IPS-15b (cell line): ENCODE results near the gene ZSWIM7.

Experiments
- H3K27me3 ChIP-seq: one replicate; pipeline ENCODE4 v1.6.1; 2013; ENCODE audit warnings: low read length; ENCODE audit not compliant: control insufficient read depth, insufficient read depth
- H3K36me3 ChIP-seq: one replicate; pipeline ENCODE4 v1.6.1; 2013; ENCODE audit warnings: low read length; ENCODE audit not compliant: control insufficient read depth, insufficient read depth
- H3K4me1 ChIP-seq: one replicate; pipeline ENCODE4 v1.6.1; 2013; ENCODE audit warnings: mild to moderate bottlenecking, low read length; ENCODE audit not compliant: control insufficient read depth, insufficient read depth
- H3K4me3 ChIP-seq: one replicate; pipeline ENCODE4 v1.5.1; 2013; ENCODE audit warnings: low read depth, low read length
- H3K9ac ChIP-seq: one replicate; pipeline ENCODE4 v1.6.1; 2013; ENCODE audit warnings: low read depth, mild to moderate bottlenecking, low read length
- H3K9me3 ChIP-seq: one replicate; pipeline ENCODE4 v1.6.1; 2013; ENCODE audit warnings: mild to moderate bottlenecking, low read length; ENCODE audit not compliant: control insufficient read depth, insufficient read depth

ZSWIM7 gene

DNA sequence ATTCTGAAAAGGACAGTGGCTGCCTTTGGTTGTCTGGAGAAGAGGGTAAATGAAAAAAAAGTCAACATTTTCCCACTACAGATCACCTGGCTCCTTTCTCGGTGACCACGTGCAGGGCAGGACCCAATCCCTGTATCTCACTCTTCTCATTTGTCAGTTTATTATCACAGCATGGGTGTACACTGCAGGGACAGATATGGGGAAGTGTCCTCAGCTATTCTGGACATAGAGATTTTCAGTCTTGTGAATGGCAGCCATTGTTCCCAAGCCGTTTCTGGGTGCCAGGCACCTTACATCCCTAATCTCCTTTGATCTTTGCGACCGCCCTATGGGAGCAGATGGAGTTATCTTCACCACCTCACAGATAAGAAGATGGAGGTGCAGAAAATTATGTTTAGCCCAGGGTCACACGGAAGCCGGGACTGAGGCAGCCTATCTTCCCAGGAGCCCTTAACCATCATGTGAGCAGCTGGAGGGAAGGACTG, 47.4 kb downstream of the ZSWIM7 start:
- H3K36me3 ChIP-seq: no peaks in the 10 kb centered on the region
- H3K9ac ChIP-seq: no peak overlapping the region
- no peaks in the 10 kb centered on the region for H3K9me3 ChIP-seq
- peaks cover 3% of the 10 kb centered on the region for H3K4me1 ChIP-seq
- no peak overlapping the region for H3K4me3 ChIP-seq
- peaks cover 3% of the 10 kb centered on the region for H3K27me3 ChIP-seq

DNA sequence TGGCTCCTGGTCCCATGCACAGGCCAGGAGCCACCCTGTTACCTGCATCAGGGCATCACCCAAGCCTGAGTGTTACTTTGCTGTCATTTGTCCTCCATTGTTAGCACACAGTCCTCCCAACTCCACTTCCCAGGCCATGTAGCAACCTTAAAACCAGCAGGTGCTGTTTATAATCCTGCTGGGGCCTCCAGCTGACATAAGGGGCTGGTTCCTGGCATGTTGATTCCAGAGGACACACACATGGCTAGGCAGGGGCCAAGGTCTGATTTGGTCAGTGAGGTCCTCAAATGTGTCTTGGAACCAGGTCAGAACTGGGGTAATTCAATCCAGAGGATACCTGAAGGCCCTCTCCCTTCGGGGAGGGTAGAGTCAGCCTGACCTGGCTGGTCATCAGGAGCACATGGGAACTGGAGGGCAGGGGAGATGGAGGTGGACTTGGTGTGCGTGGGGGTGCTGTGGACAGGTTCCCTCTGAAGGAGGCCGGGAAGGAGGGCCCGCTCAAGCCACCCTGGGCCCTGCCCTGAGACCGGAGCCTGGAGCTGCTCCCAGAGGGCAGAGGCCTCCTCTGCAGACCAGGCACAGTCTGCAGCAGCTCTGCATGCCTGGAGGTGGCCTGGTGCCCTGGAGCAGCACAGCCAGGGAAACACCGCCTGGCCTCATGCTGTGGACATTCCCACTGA, 48.0 kb downstream of the ZSWIM7 start:
- no peak overlapping the region for H3K4me3 ChIP-seq
- H3K9ac ChIP-seq: no peak overlapping the region
- no peaks in the 10 kb centered on the region for H3K9me3 ChIP-seq
- H3K27me3 ChIP-seq: peaks cover 8% of the 10 kb centered on the region
- H3K36me3 ChIP-seq: no peaks in the 10 kb centered on the region
- peaks cover 3% of the 10 kb centered on the region for H3K4me1 ChIP-seq

DNA sequence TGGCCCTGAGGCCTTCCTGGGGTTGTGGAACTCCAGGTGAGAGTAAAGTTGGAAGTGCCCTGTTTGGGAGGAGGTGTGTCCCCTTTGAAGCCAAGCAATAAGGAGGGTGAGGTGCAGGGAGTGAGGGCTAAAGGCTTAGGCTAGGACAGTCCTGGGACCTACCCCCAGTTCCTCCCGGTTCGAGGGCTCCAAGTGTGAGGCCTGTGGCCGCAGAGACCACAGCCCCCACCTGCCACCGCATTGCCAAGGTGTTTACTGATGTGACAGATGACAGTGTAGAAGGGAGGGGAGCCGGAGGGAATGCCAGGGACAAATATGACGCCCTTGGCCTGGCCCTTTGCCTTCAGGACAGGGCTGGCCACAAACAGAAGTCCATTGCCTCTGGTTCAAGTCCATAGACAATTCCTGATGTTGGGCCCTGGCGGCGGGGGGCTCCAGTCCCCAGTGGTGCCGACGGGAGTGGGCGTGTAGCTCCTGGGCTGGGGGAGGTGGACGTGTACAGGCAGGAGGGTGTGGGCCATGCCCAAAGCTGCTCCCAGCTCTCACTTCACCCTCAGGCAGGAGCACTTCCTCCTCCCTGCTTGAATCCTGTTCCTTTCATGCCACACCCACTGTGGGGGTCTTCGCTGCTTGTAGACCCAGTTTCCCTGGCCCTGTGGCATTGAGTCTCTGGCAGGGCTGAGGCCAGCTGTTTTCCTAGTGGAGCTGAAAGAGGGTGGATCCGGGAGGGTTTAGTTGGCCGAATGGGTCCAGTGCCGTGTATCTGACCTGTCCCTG, 51.3 kb downstream of the ZSWIM7 start:
- peaks cover 33% of the 10 kb centered on the region for H3K27me3 ChIP-seq
- peaks cover 7% of the 10 kb centered on the region for H3K4me1 ChIP-seq
- no peaks in the 10 kb centered on the region for H3K9me3 ChIP-seq
- H3K36me3 ChIP-seq: no peaks in the 10 kb centered on the region
- no peak overlapping the region for H3K9ac ChIP-seq
- no peak overlapping the region for H3K4me3 ChIP-seq

DNA sequence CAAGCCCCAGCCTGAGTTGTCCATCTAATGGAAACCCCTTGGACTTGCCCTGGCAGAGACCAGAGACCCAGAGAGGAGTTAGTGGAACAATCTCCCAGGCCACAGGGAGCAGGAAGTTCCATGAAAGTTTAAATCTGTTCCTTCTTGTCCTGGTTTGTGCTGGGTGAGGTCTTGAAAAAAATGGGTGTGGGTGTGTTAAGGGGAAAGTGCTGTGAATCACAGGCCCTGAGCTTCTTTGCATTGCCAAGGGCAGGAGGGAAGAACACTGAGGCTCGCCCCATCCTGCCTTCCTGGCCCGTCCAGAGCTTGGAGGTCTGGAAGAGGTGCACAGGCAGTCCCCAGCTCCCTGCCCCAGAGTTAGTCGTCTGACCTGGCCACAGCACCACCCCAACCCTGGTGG, 52.2 kb downstream of the ZSWIM7 start:
- H3K4me3 ChIP-seq: no peak overlapping the region

DNA sequence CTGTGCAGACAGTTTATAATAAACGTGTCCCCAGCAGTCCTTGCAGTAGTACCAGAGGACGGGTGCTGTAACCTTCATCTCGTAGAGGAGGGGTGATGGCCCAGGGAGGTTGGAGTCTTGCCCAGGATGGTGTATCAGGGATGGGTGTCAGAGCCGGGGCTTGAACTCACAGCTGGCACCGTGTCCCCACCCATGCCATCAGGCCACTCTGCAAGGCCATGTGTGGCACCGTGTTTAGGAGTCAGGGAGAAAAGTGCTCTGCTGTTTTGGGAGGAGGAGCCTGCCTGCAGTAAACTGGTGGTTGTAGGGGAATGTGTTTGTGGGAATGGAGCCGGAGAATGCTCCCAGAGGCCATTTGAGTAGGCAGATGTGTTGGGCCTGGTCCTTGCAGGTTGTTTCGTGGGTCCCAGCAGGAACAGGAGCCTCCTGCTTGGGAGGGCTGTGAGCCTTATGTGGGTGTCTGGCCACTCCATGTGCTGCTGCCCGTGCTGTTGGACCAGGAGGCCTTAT, 52.8 kb downstream of the ZSWIM7 start:
- H3K9ac ChIP-seq: no peak overlapping the region
- no peak overlapping the region for H3K4me3 ChIP-seq
- peaks cover 40% of the 10 kb centered on the region for H3K27me3 ChIP-seq
- peaks cover 7% of the 10 kb centered on the region for H3K4me1 ChIP-seq
- no peaks in the 10 kb centered on the region for H3K9me3 ChIP-seq
- no peaks in the 10 kb centered on the region for H3K36me3 ChIP-seq

More for the DNA sequence above, 52.2 kb downstream of the ZSWIM7 start:
- Histone ChIP-seq H3K27me3 (peaks cover 40% of the 10 kb centered on the region), H3K36me3 (no peaks in the 10 kb centered on the region), H3K9me3 (no peaks in the 10 kb centered on the region), H3K9ac (no peak overlapping the region), H3K4me1 (peaks cover 7% of the 10 kb centered on the region)

DNA sequence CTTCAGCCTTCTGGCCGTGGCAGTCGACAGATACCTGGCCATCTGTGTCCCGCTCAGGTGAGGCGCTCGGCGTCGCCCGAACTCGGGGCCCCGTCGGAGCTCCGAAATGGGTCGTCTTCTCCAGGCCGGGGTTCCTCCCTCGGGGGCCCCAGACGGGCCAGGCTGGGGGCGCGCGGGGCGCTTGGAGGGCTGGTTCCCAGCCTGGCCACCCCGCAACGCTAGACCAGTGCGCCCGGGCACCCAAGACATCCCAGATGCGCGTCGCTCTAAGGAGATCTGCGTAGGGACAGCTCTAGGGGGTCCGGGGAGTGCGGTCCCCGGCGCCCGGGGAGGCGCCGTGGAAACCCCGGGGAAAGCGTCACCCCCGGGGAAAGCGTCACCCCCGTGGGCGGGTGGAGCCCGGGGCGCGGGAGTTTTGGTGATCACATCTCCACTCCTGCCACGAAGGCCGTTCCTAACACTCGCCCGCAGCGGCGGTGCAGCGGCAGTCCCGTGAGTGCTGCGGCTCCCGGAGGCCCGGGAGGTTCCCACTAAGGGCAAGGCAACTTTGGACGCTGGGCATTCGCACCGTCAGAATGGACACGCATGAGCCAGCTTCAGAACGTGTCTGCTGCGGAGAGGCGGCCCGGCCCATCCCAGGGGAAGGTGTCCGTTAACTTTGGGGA, 53.8 kb downstream of the ZSWIM7 start:
- Histone ChIP-seq H3K4me1 (peaks cover 7% of the 10 kb centered on the region), H3K36me3 (no peaks in the 10 kb centered on the region), H3K27me3 (peaks cover 40% of the 10 kb centered on the region), H3K4me3 (peak overlapping the region; percentile 76), H3K9me3 (no peaks in the 10 kb centered on the region), H3K9ac (peak overlapping the region; percentile 60)

DNA sequence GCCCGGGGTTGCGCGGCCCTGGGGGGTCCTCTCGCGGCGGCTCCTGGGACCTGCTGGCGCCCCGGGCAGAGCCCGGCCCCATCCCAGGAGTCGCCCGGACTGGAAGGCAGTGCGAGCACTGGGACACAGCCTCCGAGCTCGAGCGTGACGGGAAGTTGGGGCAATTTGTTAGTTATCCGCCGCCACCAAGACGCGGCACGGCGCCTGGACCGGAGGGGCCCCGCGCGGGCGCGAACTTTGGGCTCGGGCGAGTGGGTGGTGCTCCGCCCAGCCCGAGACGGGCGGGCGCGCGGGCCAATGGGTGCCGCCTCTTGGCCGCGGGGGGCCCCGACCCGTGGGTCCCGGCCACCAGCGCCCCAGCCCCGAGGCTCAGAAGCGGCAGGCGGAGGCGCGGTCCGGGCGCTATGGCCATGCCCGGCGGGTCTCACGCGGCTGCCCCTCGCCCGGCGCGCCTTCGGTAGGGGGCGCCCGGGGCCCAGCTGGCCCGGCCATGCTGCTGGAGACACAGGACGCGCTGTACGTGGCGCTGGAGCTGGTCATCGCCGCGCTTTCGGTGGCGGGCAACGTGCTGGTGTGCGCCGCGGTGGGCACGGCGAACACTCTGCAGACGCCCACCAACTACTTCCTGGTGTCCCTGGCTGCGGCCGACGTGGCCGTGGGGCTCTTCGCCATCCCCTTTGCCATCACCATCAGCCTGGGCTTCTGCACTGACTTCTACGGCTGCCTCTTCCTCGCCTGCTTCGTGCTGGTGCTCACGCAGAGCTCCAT, 54.6 kb downstream of the ZSWIM7 start, which contains the start of gene ADORA2B:
Gene ADORA2B, plus strand, starts transcription at position 372 of the 768 bp plus-strand sequence. Its CDS starts 119 bp downstream, at position 491.
- Histone ChIP-seq H3K36me3 (no peaks in the 10 kb centered on the region), H3K4me3 (peak within 1 kb of the TSS; percentile 76), H3K9ac (peak within 1 kb of the TSS; percentile 60), H3K4me1 (peaks cover 7% of the 10 kb centered on the region), H3K9me3 (no peaks in the 10 kb centered on the region), H3K27me3 (peaks cover 40% of the 10 kb centered on the region)

DNA sequence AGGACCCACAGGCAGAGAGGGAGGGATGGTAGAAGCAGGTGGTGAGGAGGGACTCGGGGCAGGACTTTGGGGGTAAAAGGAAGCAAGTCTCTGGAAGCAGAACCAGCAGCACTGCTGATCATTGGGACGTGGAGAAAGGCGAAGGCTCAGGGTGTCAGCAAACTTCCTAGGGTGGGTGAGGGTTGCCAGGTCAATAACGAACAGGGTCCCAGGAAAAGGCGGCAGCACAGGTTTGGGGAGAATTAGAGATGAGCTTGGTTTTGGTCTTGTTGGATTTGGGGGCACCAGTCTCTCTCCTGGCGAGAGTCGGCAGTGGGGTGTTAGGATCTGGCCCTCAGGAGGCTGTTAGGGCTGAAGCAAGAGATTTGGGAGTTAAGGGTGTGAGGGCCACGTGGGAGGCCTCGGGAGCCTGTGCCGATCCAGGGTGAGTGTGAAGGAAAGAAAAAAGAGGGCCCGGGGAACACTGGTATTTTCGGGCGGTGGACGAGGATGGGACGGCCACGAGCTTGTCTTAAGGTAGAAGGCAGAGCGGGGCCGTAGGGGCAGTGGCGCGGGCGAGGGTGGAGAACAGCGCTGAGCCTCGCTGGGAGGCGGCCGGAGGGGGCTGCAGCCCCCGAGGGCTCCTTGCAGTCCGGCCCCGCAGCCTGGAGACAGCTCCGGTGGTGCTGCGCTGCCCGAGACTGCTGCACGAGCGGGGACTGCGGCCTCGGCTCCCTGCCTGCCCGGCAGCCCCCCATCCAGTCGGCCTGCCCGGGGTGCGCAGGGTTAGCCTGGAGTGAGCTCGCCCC, 55.3 kb downstream of the ZSWIM7 start:
- H3K4me1 ChIP-seq: peaks cover 7% of the 10 kb centered on the region
- no peaks in the 10 kb centered on the region for H3K9me3 ChIP-seq
- H3K27me3 ChIP-seq: peaks cover 40% of the 10 kb centered on the region
- peak overlapping the region; percentile 76 for H3K4me3 ChIP-seq
- H3K36me3 ChIP-seq: no peaks in the 10 kb centered on the region
- peak overlapping the region; percentile 37 for H3K9ac ChIP-seq

DNA sequence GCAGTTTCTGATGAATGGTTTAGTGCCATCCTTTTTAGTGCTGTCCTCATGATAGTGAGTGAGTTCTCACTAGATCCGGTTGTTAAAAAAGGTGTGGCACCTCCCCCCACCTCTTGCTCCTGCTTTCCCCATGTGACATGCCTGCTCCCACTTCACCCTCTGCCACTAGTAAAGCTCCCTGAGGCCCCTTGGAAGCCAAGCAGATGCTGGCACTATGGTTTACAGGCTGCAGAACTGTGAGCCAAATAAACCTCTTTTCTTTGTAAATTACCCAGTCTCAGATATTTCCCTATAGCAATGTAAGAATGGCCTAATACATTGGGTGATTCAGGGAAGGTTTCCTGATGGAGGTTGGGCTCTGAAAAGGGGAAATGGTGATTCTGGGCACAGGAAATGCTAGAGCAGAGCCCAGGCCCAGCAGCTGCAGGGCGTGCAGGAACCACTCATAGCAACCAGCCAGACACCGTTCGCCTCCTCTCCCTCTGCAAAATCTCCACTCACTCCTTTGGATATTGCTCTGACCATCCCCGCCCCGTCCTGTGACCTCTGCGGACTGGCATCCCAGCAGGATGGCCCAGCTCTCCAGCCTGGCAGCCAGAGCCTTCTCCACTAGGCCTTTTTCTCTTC, 57.2 kb downstream of the ZSWIM7 start:
- H3K9ac ChIP-seq: no peak overlapping the region
- no peak overlapping the region for H3K4me3 ChIP-seq
- peaks cover 4% of the 10 kb centered on the region for H3K4me1 ChIP-seq
- peaks cover 40% of the 10 kb centered on the region for H3K27me3 ChIP-seq
- H3K36me3 ChIP-seq: no peaks in the 10 kb centered on the region
- H3K9me3 ChIP-seq: no peaks in the 10 kb centered on the region

DNA sequence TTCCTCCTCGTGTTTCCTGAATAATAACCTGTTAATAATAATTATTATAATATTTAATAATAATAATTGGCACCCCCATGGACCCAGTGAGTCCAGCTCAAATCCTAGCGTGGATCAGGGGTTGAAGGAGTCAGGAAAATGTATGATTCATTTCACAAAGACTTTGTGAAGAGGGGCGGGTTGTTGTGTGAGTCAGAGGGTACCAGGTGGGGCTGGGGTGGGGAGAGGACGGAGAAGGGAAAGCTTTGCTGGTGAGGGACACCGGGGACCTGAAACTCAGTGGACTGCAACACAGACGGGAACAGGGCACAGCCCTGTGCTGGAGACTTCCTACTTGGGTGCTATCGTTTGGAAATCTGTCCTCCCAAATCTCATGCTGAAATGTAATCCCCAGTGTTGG, 57.7 kb downstream of the ZSWIM7 start:
- no peak overlapping the region for H3K9ac ChIP-seq
- peaks cover 35% of the 10 kb centered on the region for H3K27me3 ChIP-seq

More for the DNA sequence above, 57.7 kb downstream of the ZSWIM7 start:
- no peaks in the 10 kb centered on the region for H3K9me3 ChIP-seq
- no peaks in the 10 kb centered on the region for H3K36me3 ChIP-seq
- H3K4me3 ChIP-seq: no peak overlapping the region
- peaks cover 4% of the 10 kb centered on the region for H3K4me1 ChIP-seq
